ENCODE data around the gene MYO1E.
"Not testable (repeated sequence)": the region's sequence is repeated elsewhere in the genome, so short reads cannot be mapped to it uniquely, and the experiment has no call there.

MYO1E gene

DNA sequence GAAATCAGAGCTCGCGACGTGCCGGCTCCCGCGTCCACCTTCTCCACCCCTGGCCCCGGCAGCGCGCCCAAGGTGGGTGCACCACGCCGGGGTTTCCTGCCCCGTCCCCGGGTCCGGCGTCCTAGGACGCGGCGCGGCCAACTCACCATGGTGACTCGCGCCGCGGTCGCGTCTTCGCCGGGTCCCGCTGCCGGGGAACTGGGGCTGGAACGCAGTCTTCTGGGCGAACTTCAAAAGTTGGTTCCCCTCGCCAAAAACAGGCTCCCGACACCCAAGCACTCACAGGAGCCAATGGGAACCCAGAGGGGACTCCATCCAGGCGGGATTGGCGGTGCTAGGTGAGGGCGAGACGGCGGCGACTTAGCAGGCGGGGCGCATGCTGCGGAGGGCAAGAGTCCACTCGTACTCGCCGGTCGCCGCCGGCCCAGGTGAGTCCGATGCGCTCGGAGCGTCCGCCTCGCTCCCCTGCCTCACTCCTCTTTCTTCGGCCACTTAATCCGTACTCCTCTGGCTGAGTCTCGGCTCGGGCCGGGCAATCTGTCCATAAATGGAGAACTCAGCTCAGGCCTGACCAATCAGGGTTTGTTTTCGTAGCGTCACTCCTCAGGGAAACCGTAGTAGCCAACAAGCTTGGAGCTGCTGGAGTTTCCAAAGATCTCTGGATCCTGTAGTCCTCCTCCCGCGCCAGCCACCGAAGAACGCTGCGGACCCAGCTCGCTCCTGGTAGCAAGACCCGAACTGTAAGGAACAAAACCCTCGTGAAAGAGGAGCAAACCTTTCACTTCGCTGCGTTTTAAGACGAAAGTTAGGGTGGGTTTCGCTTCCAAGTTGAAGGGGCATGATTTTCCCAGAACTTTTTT, at the start of gene MYO1E:
TSS of gene MYO1E (minus strand) at position 520 of the 860 bp plus-strand sequence. CDS start at position 149, 371 bp downstream.
- FAIRE-seq = peak; percentile 81

- no peak for FAIRE-seq
Measured at GRCh38 chr15:59420986-59421618, 48.4 kb upstream of the MYO1E start.

DNA sequence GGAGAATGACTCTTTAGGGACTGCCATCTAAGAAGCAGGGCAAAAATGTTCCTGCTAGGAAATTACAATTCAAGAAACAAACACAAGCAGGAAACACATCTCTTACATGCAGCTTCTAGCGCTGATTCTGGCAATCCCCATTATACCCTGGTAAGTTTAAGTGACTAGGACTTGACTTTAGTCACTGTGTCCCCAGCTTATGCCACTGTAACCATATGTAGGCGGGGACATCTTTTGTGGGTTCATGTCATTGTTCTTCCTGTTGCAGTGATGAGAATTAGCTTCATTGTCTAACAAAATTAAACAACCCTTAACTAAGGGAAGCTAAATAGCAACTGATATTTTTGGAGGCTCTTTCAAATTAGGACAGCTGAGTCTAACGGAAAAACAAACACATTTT, 47.4 kb upstream of the MYO1E start:
- no peak for FAIRE-seq

DNA sequence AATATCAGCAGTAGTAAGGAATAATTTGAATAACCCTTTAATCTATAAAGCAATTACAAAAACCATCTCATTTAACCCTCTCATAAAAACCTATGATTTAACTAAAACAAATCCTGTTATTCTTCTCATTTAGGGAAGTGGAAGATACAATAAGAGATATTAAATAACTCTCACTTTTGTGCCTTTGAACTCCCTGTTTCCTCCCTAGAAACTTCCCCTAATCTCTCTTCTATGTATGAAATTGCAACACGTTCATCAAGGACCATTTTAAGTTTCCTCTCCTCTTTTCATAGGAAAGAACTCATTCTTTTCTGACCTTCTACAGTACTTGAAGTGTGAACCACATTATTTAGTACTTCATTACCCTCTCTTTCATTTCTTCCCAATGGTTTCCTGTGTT, 46.5 kb upstream of the MYO1E start:
- no peak for FAIRE-seq

GRCh38 chr15:59416816-59417215, 44.1 kb upstream of the MYO1E start:
- FAIRE-seq = no peak

DNA sequence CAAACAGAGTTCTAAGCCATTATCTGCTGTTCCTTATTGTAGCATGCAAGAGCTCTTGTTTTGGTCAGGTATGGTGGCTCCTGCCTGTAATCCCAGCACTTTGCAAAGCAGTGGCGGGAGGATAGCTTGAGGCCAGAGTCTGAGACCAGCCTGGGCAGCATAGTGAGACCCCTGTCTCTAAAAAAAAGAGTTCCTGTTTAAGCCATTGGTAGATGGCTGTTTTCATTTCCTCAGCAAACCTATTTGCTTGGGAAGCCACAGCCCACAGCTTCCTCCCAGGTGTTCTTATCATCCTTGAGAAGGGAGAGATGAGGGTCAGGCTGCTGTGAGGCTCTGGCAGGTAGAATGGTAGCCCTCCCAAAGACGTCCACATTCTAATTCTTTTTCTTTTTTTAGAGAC, 40.9 kb upstream of the MYO1E start:
- FAIRE-seq = no peak

DNA sequence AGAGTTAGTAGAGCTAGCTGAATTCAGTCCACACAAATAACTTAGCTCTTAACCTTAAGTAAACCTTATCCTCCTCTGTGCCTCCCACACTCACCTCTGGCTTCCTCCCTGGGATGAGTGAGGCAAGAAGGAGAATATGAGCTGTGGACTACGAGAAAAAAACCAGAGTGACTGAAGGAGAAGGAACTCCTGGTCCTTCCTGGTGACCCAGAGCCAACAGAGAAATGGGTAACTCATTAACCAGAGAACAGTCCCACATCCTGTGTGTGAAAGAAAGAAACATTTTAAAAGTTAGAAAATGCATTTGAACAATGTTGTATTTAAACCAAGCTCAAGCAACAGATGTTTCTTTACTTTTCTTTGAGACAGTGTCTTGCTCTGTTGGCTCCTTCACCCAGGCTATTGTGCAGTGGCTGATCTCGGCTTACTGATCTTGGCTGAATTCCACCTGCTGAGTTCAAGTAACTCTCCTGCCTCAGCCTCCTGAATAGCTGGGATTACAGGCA, 37.8 kb upstream of the MYO1E start:
- no peak for FAIRE-seq

GRCh38 chr15:59407946-59408345, 35.3 kb upstream of the MYO1E start:
- no peak for FAIRE-seq

- no peak for FAIRE-seq
Measured at GRCh38 chr15:59406446-59406845, 33.8 kb upstream of the MYO1E start.

- no peak for FAIRE-seq
Measured at GRCh38 chr15:59405079-59405478, 32.4 kb upstream of the MYO1E start.

DNA sequence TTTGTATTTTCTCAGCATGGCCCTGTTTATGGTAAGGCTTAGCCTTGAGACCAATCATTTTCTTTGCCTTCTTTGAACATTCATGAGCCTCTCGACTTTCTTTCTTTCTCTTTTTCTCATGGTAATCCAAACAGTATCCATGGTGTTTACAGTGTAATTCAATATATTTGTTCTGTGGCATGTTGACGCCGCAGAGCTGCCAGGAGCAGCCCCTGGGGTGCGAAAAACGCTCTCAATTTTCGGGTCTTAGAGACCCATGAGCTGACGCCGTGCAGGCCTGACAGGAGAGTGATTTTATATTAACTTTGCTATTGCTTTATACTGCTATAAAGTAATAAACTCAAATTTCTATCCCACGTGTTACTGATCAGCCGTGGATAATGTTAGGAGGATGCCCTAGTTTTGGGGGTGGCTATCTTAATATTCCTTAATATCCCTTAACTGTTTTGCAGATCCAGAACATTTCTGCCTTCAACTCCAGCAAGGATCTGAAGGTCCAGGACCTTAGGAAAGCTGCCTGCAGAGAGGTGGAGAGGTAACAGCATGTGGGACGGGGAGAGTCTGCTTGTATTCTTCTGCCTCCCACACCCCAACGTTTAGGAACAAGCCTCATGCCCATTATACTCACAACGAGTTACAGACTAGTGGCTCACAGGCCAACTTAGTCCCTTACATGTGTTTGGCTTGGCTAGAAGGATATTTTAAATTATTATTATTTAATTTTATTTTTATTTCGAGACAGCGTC, 29.3 kb upstream of the MYO1E start:
- no peak for FAIRE-seq

GRCh38 chr15:59401051-59401823, 28.6 kb upstream of the MYO1E start:
- FAIRE-seq = not testable (repeated sequence)

DNA sequence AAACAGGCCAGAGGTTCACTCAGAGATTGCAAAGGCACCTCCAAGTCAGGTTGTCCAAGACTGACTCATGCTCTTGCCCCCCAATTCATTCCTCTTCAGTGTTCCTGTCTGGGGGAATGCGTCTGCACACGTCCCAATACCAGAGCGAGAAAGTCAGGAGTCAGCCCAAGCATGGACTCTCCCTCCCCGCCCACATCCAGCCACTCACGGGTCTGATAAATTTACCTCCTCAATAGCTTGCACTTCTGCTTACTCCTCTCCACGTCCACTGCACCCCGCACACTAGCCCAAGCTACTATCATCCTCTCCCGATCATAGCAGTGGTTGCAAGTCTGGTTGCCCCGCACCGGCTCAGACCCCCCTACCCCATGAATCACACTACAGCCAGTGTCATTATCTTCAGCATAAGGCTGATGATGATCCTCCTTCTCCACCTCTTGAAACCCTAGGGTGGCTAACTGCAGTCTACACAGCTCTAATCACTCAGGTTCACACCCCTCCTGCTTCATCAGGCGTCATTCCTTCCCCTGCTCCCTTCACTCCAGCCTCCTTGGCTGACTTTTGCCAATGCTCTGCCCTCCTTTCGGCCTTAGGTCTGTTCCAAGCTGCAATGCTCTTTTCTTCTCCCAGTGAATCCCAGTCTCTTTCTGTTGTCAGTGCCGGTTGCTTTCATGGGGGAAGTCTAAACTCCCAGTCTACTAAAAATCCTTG, 27.6 kb upstream of the MYO1E start:
- FAIRE-seq = no peak

- FAIRE-seq = no peak
Measured at GRCh38 chr15:59399465-59400102, 26.9 kb upstream of the MYO1E start.

GRCh38 chr15:59398220-59398619, 25.5 kb upstream of the MYO1E start:
- FAIRE-seq = no peak

- no peak for FAIRE-seq
Measured at GRCh38 chr15:59396679-59397078, 24.0 kb upstream of the MYO1E start.

- no peak for FAIRE-seq
Measured at GRCh38 chr15:59396211-59396610, 23.5 kb upstream of the MYO1E start.

GRCh38 chr15:59394166-59394661, 21.5 kb upstream of the MYO1E start:
- no peak for FAIRE-seq

- no peak for FAIRE-seq
Measured at GRCh38 chr15:59392299-59392698, 19.6 kb upstream of the MYO1E start.

- FAIRE-seq = no peak
Measured at GRCh38 chr15:59388670-59389069, 16.0 kb upstream of the MYO1E start.

- FAIRE-seq = not testable (repeated sequence)
Measured at GRCh38 chr15:59387196-59387878, 14.7 kb upstream of the MYO1E start.
